ENCODE data around the gene XKRX. TPM values are rescaled to one million over a fixed set of nuclear protein-coding genes. Genes with fewer than 3 reads are reported as not detected.

The XKRX gene
- total and polyA plus RNA-seq, 2 of the 8 experiments (the other 6 are each of a cell fraction or from before 2014, with no cell fraction given): 0.70 to 1.3 TPM

DNA sequence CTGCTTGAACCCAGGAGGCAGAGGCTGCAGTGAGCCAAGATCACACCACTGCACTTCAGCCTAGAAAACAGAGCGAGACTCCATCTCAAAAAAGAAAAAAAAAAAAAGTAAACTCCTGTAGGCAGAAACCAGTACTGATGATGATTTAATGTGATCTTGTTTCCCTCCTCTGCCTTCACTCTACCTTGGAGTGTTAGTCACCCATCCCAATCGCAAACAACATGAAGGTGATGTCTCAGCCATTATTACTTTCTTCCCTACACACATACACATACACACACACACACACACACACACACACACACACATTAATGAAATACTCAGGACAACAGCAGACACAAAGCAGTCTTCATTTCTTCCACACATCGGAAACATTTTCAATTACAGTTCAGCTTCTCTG is 15.6 kb downstream of the XKRX start:
- no peak overlapping the region for H3K4ac ChIP-seq (replicated peaks; ENCODE audit: insufficient read length, low read depth, low read length)
- no peaks in the 10 kb centered on the region for H3K79me2 ChIP-seq (ENCODE audit: control insufficient read depth in 1 of 2, insufficient read depth in 2 of 2, low read length in 2 of 2)
- no peak overlapping the region for H3K18ac ChIP-seq (ENCODE audit: extremely low read depth, low read length)
- no peak overlapping the region for H4K5ac ChIP-seq (ENCODE audit: insufficient read length, low read depth, low read length)
- no peak overlapping the region for H3K14ac ChIP-seq (ENCODE audit: insufficient read length)
- no peak overlapping the region for H4K91ac ChIP-seq (replicated peaks; ENCODE audit: insufficient read length, low read length)
- H2BK15ac ChIP-seq (ENCODE audit: low read length): no peak overlapping the region
- no peak overlapping the region for H2BK12ac ChIP-seq (ENCODE audit: low read depth, low read length)
- no peak overlapping the region for H2BK5ac ChIP-seq (ENCODE audit: low read depth, low read length)
- no peaks in the 10 kb centered on the region for H3K9me3 ChIP-seq (ENCODE audit: insufficient read depth in 2 of 2, low read depth in 1 of 2, low read length in 1 of 2)
- ChIA-PET CTCF (ENCODE audit: partially characterized antibody) (interaction anchor here (0.9 kb wide), 1 partner anchor 146 kb away, joined by 3 read pairs; no protein-coding TSS in a partner anchor), POLR2A (ENCODE audit: partially characterized antibody) (no interaction called here)
- 89% methylated on average over 2 of the region's 3 CpGs; no CpG with 5 or more reads in 1 of the 2 experiments for WGBS, 2 experiments (ENCODE audit: extremely low coverage in 1 of 2, insufficient coverage in 1 of 2, insufficient read length in 1 of 2, insufficient replicate concordance in 2 of 2, low coverage in 1 of 2, low lambda C conversion rate in 2 of 2, missing lambda C conversion rate in 1 of 2)
- no peaks in the 10 kb centered on the region for H3K36me3 ChIP-seq (ENCODE audit: control insufficient read depth in 2 of 4, insufficient read depth in 4 of 4, low read length in 3 of 4)
- H2BK20ac ChIP-seq (ENCODE audit: low read length): no peak overlapping the region
- H3K27me3 ChIP-seq (replicated peaks in 1 of 4; ENCODE audit: control insufficient read depth in 3 of 4, extremely low read depth in 1 of 4, insufficient read depth in 3 of 4, low read length in 3 of 4): no peaks in the 10 kb centered on the region
- H4K20me1 ChIP-seq (replicated peaks in 1 of 2; ENCODE audit: control insufficient read depth in 1 of 2, insufficient read depth in 2 of 2, low read length in 2 of 2): no peaks in the 10 kb centered on the region
- TF ChIP-seq RAD21 (IDR thresholded peaks at IDR 0.05 in 1 of 2, conservative IDR thresholded peaks at IDR 0.05 in 1 of 2; ENCODE audit: low read depth in 2 of 2, low read length in 2 of 2): no peak
- TF ChIP-seq E2F6 (IDR thresholded peaks at IDR 0.05): no peak
- no peak for TF ChIP-seq CHD2 (IDR thresholded peaks at IDR 0.05; ENCODE audit: low read length)
- TF ChIP-seq CHD1 (IDR thresholded peaks at IDR 0.05; ENCODE audit: low read depth, low read length): no peak
- TF ChIP-seq SIN3A (conservative IDR thresholded peaks at IDR 0.05 in 1 of 2, IDR thresholded peaks at IDR 0.05 in 1 of 2; ENCODE audit: low read depth in 1 of 2, low read length in 2 of 2): no peak
- H3K9ac ChIP-seq (replicated peaks in 1 of 4; ENCODE audit: extremely low read depth in 1 of 4, low read depth in 3 of 4, low read length in 3 of 4): no peak overlapping the region
- no peak overlapping the region for H3K56ac ChIP-seq (replicated peaks; ENCODE audit: insufficient read length, low read depth, low read length)
- no peak overlapping the region for H3K4me3 ChIP-seq (ENCODE audit: extremely low read depth in 1 of 4, insufficient read depth in 2 of 4, low read depth in 3 of 4, low read length in 4 of 4)
- no peak overlapping the region for H2AFZ ChIP-seq (ENCODE audit: low read length)
- no peaks in the 10 kb centered on the region for H3K79me1 ChIP-seq (ENCODE audit: low read depth, low read length)
- no peak overlapping the region for H4K8ac ChIP-seq (ENCODE audit: extremely low read depth, insufficient read depth, low read length)
- H2BK120ac ChIP-seq (replicated peaks; ENCODE audit: low read depth, low read length): no peak overlapping the region
- no peaks in the 10 kb centered on the region; the same call in 1 of the 2 replicates for H3K23me2 ChIP-seq (ENCODE audit: low read depth, low read length)
- no peak overlapping the region for H3K23ac ChIP-seq (ENCODE audit: insufficient read length)
- no peak for DNase-seq (ENCODE audit: low read depth in 1 of 2, low spot score in 2 of 2)
- no peak overlapping the region for H2AK5ac ChIP-seq (ENCODE audit: low read depth, low read length)
- no peak for FAIRE-seq
- no peak overlapping the region for H3K27ac ChIP-seq (ENCODE audit: low read depth, low read length)
- no peak overlapping the region for H3K4me2 ChIP-seq (ENCODE audit: insufficient read depth in 1 of 2, low read depth in 2 of 2, low read length in 2 of 2)
- H3K4me1 ChIP-seq (replicated peaks in 1 of 4; ENCODE audit: control insufficient read depth in 3 of 4, insufficient read depth in 4 of 4, low read length in 3 of 4): no peaks in the 10 kb centered on the region
